Stimulated activated CD4-positive, alpha-beta T cell treated with anti-CD3 and anti-CD28 coated beads, Interleukin-2, amount 100 ng/mL, for 48 hours (primary cell): ENCODE results near the gene DOCK10.

Experiments
- DNase-seq, 2 donors: peaks; one replicate each; pipeline ENCODE4 v3.0.0-alpha.2; 2020

DOCK10 gene

DNA sequence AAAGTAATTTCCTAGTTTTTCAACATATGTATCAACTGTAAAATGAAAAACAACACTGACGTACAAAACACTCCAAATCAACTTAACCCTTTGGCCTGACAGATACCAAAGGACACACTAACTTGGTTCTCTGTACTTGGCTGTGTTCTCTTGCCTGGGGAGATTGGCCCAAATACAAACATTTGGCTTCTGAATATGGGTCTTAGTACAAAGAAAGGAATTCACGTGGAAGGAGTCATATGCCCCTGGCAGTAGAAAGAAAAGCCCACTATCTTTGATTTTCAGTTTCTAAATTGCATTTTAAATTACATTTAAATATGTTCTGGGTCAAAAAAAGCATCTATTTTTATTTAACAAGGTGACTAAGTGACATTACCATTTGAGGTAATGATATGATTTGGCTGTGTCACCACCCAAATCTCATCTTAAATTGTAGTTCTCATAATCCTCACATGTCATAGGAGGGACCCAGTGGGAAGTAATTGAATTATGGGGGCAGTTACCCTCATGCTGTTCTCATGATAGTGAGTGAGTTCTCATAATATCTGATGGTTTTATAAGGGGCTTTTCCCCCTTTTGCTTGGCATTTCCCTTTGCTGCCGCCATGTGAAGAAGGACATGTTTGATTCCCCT lies 172.6 kb downstream of the DOCK10 start:
- no peak for DNase-seq

DNA sequence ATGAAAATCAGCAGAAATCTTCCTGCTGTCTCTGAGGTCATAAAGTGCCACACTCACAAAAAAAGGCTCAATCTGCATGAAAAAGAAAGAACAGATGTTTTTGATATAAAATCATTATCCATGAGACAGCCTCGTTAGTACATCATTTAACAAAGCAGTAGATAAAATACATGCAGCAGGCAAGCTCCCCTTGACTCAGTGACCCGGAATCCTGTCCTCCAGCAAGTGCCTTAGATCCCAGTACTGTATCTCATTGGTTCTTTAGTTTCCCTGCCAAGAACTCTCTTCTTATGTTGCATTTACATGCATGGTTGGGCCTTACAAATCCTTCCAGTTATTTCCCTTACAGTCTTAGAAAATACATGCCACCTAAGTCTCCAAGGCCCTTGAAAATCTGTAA lies 177.3 kb downstream of the DOCK10 start:
- no peak for DNase-seq

DNA sequence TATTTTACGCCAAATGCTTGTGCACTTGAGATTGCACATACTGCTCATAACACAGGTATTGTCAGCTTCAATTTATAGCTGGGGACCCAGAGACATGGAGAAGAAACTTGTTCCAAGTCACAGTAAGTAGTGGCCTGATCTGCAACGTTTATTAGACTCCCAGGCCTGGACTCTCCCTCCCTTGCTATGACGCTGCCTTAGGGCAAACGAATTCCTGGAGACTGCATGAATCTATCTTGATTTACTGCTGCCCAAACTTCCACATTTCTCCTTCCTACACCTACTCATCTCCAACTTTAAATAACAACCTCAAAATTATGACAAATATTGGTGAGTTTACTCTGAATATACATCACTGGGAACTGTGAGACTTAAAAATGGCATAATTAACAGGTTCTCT lies 181.0 kb downstream of the DOCK10 start:
- DNase-seq = no peak

DNA sequence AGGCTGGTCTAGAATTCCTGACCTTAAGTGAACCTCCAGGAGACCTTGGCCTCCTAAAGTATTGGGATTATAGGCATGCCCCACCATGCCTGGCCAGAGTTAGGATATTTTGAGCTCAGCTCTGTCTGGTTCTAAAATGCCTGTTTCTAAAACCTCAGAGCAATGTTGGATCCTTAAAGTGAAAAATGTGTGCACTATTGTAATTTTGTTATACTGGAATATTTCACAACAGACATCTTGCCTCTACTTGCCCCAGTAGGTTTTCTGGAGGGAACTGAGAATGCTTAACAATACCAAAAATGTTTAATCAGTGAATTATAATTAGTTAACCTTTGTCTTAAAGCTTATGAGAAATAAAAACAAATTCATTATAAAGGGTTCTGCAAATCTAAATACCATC lies 181.5 kb downstream of the DOCK10 start:
- DNase-seq = no peak

DNA sequence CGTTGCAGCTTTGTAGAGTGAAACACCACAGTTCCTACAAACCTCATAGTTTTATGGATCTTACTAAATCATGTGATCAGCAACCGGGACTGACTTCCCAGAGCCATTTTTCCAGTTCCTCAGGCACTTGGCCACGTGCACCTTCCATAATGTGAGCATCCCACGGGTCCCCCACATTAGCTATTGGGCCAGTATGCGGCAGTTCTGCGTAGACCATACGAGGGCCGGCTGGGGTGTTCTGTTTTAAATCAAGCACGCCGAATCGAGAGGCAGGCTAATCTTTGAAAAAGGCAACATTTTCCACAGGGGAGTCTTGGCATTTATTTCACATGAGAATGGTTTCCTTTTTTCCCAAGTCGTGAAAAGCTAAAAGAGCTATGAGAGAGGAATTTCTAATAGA lies 190.5 kb downstream of the DOCK10 start:
- no peak for DNase-seq

DNA sequence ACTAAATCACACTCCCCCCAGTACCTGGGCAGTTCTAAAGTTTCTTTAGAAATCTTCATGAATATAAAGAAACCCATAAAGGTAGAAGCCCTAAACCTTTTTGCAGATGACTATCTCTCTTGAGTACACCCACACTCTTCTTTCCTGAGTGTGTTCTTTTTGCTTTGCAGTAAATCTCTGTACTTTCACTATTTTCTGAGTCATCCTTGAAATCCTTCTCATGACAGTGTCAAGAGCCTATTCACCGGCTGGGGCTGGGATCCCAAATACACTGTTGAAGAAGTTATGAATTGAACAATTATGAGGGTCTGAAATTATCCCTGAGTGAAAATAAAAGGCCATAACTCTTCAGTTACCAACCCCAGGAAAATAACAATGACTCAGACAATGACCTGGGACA lies 192.2 kb downstream of the DOCK10 start:
- DNase-seq = no peak

DNA sequence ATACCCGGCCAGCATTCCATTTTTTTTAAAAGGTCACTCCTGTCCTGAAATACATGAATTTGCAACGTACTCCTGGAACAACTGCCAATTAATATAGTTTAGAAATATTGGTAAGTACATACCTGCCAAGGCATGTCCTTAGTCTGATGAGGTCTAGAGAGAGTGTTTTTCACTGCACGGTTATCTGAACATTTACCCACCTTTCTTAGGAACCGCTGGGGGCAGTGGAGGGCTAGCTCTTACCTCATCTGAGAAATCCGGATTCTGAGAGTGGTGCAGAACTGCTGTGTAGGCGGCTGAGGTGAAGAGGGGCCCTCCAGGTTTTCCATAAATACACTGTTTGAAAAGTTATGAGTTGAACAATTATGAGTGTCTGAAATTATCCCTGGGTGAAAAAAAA lies 193.0 kb downstream of the DOCK10 start:
- DNase-seq = no peak

DNA sequence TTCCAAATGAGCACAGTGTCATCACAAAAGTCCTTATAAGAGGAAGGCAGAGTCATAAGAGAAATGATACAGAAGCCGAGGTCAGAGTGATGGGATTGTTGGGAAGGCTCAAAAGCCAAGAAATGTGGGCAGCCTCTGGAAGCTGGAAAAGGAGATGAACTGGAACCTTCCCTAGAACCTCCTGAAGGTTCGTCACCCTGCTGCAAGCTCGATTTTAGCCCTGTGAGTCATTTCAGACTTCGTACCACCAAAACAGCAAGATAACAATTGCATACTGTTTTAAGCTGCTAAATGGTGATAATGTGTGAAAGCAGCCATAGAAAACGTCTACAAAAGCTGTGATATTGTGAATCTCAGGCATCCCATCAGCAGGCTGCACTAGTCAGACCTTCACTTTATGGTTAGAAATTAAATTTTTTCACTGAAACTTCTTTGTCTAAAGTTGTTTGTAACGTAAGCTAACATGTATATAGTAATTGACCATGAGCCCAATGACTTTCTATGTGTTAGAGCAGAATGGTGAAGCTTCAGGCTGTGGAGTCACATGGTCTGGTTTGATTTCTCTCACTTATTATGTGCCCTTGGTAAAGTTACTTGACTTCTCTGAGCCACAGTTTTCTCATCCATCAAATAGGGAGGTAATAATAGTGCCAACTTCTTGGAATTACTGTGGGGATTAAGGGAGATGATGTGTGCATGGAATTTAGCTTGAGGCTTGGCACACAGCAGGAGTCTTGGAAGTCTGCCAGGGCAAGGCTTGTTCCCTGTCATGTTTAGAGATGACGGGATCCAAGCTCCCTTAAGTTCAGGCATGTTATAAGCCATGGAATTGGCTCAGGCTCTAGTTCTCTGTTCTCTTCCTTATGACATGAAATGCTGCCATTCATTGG lies 194.1 kb downstream of the DOCK10 start:
- DNase-seq = no peak

DNA sequence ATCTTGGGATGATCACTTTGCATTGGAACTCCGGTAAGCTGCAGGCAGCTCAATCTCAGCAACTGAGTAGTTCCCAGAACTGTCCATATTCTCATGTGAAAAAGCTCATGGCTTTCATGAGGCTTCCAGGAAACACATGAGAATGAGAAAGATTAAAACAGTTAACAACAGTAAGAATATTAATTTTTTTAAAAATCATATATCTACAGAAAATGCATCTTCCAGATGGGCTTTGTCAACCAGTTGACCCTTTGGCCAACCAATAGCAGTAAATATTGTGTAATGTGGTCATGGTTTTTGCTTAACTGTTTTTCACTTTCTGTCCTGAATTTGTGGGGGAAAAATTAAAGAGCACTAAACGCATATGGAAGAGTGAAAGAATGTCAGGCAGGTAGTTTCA lies 194.9 kb downstream of the DOCK10 start:
- no peak for DNase-seq

DNA sequence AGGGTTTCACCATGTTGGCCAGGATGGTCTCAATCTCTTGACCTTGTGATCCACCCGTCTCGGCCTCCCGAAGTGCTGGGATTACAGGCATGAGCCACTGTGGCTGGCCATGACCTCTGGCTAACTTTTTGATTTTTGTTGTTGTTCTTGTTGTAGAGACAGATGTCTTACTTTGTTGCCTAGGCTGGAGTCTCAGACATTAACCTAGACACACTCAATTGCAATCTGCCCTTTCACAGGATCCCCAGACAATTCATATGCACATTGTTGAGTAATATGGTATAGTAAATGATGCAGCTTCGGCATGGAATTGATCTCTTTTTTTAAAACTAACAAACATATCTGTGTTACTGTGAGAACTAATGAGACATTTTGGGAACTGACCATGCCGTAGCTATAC lies 195.6 kb downstream of the DOCK10 start:
- DNase-seq = no peak

DNA sequence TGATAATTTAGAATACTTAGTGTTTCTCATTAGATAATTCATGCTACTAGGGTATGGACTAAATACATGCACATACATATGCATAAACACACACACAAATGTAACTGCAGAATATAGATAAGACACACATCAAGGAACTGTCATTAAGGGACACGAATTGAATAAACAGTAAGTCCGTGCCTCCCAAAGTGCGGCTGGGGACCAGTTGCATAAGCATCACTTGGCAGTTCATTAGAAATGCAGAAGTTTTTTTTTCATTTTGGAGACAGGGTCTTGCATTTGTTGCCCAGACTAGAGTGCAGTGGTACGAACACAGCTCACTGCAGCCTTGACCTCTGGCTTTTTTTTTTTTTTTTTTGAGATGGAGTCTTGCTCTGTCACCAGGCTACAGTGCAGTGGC lies 196.1 kb downstream of the DOCK10 start:
- no peak for DNase-seq

DNA sequence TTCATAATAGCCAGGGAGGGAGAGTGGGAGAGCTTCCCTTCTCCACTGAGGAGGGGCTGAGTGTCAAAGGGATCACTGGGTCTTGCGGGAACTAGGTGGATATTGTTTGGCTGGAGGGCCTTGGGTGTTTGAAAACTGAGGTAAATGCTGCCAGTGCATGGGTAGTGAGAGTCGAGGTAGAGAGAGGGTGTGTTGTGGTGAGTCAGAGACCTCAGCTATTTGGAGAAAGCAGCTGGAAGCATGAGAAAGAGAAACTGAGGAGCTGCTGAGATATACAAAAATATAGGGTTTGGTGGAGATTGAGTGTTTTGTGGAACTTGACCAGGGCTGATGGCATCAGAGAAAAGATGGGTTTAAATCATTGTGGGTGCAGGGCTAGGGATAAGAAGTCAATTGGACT lies 199.1 kb downstream of the DOCK10 start:
- DNase-seq = no peak

DNA sequence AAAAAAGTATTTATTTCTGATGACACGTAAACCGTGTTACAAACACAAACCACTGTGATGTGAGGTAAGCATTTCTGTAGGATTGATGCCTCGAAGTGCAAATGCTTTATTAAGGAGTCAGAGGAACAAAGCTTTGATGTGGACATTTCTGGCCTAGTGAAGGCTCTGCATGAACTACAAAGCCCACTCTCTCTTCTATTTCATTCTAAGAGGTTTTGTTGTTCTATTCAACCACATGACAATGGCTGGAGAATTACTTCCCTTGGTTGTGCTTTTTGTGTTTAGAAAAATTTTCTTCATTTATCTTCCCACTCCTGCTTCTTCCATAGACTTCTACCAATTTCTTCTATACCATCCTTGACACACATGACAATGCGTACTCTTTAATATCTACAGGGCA lies 200.4 kb downstream of the DOCK10 start:
- DNase-seq = no peak

DNA sequence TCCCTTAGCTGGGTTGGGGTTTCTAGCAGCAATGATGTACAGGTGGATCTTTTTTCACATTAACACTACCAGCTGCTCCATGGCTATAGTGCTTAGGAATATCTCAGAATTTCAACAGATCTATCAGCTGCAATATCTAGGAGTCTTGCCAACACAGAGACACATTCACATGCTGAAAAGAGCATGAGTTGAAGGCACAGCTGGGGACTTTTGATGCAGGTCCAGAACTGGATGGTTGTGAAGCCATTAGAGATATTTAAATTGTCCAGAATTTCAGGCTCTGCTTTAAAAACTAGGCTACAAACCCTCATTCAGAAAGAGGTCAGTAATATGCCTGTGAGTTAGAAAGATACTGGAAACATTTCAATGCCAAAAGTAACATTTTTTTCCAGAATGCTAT lies 203.9 kb downstream of the DOCK10 start:
- no peak for DNase-seq

DNA sequence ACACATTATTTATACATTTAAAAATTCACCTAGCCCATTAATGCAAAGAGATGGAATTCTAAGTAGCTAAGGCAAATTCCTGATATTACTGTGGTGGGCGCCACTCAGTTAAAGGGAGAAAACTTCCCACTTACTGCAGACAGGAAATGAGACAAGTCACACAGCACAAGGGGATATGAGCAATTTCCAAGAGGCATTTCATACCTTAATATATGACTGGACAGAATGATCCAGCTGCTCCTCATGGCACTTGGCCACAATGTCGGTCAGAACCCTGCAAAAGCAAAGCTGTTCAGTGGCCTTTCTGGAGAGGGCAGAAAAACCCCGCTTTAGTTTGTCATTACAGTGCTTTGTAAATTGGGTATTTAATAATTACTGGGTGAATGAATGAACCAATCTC lies 204.7 kb downstream of the DOCK10 start:
- no peak for DNase-seq

DNA sequence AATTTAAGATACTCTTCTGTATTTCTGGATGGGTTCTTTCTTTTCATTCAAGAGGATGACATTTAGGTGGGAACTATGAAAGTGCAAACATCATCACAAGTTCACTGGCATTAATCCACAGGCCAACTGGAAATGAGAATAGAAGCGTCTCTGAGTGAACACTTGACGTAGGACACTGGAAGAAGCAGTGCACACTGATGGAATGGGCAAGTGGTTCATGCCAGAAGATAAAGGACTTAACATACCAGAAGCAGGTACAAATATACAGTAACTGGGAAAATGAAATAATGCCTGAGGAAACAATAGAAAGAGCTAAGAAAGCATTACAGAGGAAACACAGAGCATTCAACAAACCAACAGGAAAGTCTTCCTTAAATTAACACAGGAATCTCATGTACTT lies 205.2 kb downstream of the DOCK10 start:
- DNase-seq = no peak

DNA sequence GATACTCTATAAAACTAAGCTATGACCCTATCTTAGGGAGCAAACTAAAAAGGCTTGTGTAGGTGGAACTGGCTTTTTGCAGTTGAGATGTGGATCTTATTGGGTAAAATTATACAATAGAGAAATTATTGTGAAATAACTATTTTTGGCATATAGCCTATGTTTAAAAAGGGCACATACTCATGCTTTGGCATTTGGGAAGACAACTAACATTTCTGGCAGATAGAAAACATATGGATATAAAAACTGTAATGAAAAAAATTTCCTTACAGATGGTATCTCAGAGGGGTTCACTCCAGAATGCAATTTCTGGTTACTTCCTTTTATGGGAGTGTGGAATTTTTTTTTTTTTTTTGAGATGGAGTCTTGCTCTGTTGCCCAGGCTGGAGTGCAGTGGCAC lies 206.0 kb downstream of the DOCK10 start:
- no peak for DNase-seq

DNA sequence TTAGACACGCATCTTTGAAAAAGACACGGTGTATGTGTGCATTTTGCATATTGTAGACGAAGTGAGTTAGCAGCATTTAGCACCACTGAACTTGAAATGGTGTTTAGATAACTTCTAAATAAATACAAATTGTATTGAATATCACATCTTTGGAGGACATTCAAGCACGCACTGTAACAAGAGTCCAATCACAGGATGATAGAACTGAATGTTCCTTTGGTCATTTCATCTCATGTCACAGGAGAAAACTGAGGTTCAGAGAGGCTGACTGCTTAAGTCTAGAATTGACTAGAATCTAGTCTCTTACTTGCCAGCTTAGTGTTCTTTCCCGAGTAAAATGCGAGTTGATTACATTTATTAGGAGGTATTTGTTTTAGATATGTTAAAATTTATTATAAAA lies 206.9 kb downstream of the DOCK10 start:
- DNase-seq = no peak

DNA sequence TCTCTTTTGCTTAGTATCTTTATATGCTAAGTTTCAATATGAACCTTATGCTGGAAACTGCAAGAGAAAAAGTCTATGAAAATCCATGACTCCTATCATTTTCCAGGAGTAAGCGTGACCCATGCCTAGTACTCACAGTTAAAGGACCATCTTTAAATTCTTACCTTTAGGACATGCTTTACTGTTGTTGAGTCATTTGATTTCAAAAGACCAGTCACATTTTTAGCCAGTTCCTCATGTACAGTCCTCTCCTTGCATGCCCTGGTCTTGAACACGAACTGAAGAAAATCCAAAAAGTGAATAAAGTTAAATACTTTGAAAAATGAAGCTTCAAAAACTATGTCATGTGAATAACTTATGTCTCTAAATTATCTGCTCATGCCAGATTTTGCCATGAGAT lies 208.3 kb downstream of the DOCK10 start:
- no peak for DNase-seq

DNA sequence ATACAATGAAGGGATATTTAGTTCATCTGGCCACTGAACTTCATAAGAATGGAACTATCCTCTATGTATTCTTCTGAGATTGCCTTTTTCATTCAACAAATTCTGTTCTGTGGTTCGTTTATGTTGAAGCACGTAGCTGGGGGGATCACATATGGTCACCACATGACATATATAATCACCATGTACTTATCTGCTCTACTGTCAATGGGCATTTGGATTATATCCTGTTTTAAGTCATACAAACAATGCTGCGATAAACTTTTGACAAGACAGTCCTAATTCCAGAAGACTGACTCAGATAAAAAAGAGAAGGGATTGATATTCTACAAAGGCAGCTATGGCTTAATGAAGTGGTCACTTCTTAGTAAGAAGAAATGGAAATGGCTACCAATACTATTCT lies 210.1 kb downstream of the DOCK10 start:
- no peak for DNase-seq

DNA sequence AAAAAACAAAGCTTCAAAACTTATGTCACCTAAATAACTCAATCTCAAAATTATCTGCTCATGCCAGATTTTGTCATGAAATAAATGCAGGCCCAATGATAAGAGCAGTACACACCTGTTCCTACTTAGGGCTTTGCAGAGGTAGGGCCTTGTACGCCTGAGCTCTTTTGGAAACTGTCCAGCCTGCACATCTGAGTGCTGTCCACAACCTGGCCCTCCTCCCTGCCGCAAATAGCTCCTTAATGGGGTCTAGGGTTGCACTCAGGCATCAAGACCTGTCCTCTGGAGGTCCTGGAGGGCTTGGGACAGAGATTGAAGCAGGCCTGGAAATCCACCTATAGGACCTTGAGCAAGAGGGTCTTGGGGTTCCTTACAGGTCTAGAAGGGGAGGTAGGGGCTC lies 210.7 kb downstream of the DOCK10 start:
- DNase-seq = no peak

DNA sequence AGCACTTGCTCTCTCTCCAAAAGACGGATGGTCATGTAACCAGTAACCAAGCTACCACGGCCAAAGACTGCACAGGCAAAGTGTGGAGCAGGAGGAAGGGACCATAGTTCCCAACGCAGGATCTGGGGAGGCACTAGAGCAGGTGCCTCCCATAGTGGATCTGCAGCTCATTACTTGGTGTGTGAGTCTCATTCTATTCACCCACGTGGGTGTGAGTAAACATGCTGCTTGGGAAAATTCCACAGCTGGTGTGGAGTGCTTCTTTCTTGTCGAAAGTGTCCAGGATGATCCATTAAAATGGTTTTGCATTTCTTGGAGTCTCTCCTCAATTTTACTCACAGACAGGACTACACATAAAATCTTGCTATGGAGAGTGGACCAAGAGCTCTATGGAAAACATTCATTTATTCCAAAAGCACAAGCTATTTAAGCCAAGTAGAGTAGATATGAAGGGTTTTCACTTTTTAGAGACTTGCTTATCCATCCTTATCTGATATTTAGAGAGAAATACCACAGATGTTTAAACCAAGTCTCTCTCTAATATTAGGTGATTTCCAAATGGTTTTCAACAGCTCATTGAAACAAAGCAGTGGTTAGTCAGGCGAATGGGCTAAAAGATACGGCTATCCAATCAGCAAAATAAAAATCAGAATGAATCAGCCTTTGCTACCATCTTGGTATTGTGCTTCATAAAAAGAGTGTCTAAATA lies 221.8 kb downstream of the DOCK10 start:
- DNase-seq = no peak

DNA sequence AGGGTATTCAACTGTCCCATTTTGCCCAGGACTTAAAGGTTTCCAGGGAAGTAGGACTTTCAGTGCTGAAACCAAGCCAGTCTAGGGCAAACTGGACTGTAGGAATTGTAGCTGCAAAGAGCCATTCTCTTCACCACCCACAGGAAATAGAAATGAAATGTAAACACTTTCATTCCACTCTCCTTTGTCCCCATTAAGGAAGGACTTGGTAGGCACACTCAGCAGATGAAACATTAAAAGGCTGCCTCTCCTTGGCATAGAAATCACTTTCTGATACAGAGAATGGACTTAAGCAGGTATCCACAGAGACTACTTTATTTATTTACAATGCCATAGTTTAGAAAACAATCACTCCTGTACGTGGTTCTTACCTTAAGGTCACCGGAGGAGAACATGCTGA lies 223.2 kb downstream of the DOCK10 start:
- no peak for DNase-seq

DNA sequence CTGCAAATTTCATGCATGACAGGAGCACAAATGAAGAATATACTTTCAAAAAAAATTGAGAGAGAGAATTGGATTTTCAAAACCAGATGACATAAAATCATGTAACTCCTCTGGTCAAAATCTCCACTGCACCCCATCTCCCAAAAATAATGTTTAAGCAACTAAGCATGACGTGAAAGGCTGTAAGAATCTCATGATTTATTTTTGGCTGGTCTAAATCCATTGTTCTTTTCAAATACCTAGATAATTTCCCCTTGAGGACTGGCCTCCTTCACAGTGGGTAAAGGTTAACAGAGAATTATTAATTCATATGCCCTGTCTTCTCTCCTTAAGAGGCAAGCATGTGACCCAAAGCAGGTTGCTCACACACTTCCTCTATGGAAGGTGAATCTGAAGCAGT lies 224.6 kb downstream of the DOCK10 start:
- no peak for DNase-seq
